Activated naive CD4-positive, alpha-beta T cell treated with anti-CD3 and anti-CD28 coated beads, Interleukin-2, amount 50 U/mL, for 72 hours (primary cell): ENCODE data around the gene CACNA1S. TPM values are rescaled to one million over a fixed set of nuclear protein-coding genes. Genes with fewer than 3 reads are reported as not detected.

ENCODE experiments used
- ATAC-seq, 2 donors: fragments of 150-1000 bp; cut with Tn5 transposase; 2 replicates each; pipeline ENCODE4 v1.10.0; 2021; ENCODE audit warnings: mild to moderate bottlenecking in 2 of 2, moderate library complexity in 2 of 2
- DNase-seq, 2 donors: peaks; one replicate each; pipeline ENCODE4 v3.0.0; 2021 to 2022; ENCODE audit warnings: low spot score in 2 of 2
- H3K27ac Mint-ChIP-seq, 2 donors: one replicate each; pipeline ENCODE4 v1.8.0; 2022; ENCODE audit warnings: mild to moderate bottlenecking in 2 of 2, mixed read lengths in 2 of 2
- H3K36me3 Mint-ChIP-seq, 2 donors: one replicate each; pipeline ENCODE4 v1.8.0; 2022; ENCODE audit warnings: mixed read lengths in 2 of 2
- H3K9me3 Mint-ChIP-seq, 2 donors: one replicate each; pipeline ENCODE4 v1.8.0; 2022; ENCODE audit warnings: mixed read lengths in 2 of 2
- total RNA-seq, 2 donors: library from RNA; stranded (reverse); gene quantifications; one replicate each; pipeline ENCODE4 v1.2.3, GENCODE V29; 2022

The CACNA1S gene
- total RNA-seq, 2 donors from 2014 or later = not detected

GRCh38 chr1:201042779-201043461, 69.3 kb downstream of the CACNA1S start:
- Mint-ChIP-seq H3K27ac (peak overlapping the region in 1 of 2 donors; percentile 15), H3K36me3 (no peaks in the 10 kb centered on the region)

DNA sequence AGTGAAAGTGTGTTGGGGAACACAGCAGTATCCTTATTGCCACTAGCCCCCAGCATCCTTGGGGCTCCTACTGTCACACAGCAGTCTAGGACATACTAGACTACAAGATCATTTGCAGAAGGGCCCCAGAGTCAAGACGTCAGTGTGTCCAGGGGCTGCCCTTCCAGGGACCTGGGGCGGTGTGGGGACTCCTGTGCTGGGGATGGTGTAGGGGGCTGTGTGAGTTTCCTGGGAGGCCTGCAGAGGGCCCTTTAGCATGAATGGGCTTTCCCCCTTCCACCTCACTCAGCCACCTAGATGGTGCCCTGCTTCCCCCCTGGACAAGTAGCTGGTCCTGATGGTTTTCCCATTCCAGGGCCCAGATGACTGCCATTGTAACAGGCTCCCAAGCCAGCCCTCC, 71.2 kb downstream of the CACNA1S start:
- no peak for ATAC-seq
- Mint-ChIP-seq H3K9me3 (no peaks in the 10 kb centered on the region), H3K27ac (no peak overlapping the region), H3K36me3 (no peaks in the 10 kb centered on the region)
- DNase-seq = no peak

More at GRCh38 chr1:201042779-201043461, 69.3 kb downstream of the CACNA1S start:
- no peaks in the 10 kb centered on the region for H3K9me3 Mint-ChIP-seq
- DNase-seq (peak in 1 of 2 donors; percentile 67), ATAC-seq (peak; percentile 88 to 90)

- Mint-ChIP-seq H3K9me3 (no peaks in the 10 kb centered on the region), H3K27ac (no peak overlapping the region), H3K36me3 (no peaks in the 10 kb centered on the region)
- ATAC-seq = no peak
- no peak for DNase-seq
Measured at GRCh38 chr1:201039876-201040275, 72.3 kb downstream of the CACNA1S start.

DNA sequence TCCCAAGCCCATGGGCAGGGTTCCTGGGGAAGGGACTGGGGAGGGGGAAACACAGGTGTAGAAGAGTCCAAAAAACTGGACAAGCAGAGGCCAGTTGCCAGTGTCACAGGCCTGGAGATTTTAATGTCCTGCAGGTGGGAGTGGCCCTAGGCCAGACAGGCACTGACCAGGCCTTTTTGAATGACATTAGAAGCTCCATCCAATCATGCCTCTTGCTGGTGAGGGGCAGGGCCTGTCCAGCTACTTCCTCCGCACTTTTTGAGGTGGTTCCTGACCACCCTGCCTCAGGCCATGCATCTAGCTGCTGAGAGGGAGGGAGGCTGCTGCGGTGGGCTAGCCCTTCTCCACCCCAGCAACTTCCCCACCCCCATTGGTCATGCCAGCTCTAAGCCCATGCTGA, 72.8 kb downstream of the CACNA1S start:
- no peaks in the 10 kb centered on the region for H3K9me3 Mint-ChIP-seq
- no peak overlapping the region for H3K27ac Mint-ChIP-seq
- H3K36me3 Mint-ChIP-seq = no peaks in the 10 kb centered on the region
- no peak for DNase-seq
- no peak for ATAC-seq

GRCh38 chr1:201038186-201038876, 73.9 kb downstream of the CACNA1S start:
- ATAC-seq (no peak), DNase-seq (no peak)
- Mint-ChIP-seq H3K9me3 (no peaks in the 10 kb centered on the region), H3K27ac (no peak overlapping the region), H3K36me3 (no peaks in the 10 kb centered on the region)

- Mint-ChIP-seq H3K27ac (no peak overlapping the region), H3K36me3 (no peaks in the 10 kb centered on the region), H3K9me3 (no peaks in the 10 kb centered on the region)
- ATAC-seq = no peak
- no peak for DNase-seq
Measured at GRCh38 chr1:201036188-201036842, 75.9 kb downstream of the CACNA1S start.

GRCh38 chr1:201034671-201035070, 77.6 kb downstream of the CACNA1S start:
- ATAC-seq = no peak
- no peaks in the 10 kb centered on the region for H3K9me3 Mint-ChIP-seq
- no peaks in the 10 kb centered on the region for H3K36me3 Mint-ChIP-seq
- DNase-seq = no peak
- no peak overlapping the region for H3K27ac Mint-ChIP-seq

- Mint-ChIP-seq H3K9me3 (no peaks in the 10 kb centered on the region), H3K27ac (peak overlapping the region in 1 of 2 donors; percentile 6), H3K36me3 (no peaks in the 10 kb centered on the region)
- DNase-seq = no peak
- ATAC-seq = no peak
Measured at GRCh38 chr1:201032408-201032807, 79.8 kb downstream of the CACNA1S start.

DNA sequence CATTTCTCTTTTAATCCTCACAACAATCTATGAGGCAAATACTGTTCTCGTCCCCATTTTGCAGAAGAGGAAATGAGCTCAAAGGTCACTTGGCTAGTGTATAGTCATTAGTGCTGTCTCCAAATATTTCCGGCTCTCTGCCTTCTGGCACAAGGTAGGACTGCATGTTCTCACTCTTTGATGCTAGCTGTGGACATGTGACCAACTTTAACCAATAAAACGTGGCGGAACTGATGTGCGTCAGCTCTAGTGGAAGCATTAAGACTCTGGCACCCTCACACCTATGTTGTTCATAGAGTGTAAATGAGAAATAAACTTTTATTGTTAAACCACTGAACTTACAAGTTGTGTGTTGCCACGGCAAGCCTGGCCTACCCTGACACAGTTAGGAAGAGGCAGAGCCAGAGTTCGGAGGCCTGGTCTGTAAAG, 83.8 kb downstream of the CACNA1S start:
- no peaks in the 10 kb centered on the region for H3K36me3 Mint-ChIP-seq
- no peak overlapping the region for H3K27ac Mint-ChIP-seq
- H3K9me3 Mint-ChIP-seq = no peaks in the 10 kb centered on the region
- ATAC-seq (no peak), DNase-seq (no peak)

DNA sequence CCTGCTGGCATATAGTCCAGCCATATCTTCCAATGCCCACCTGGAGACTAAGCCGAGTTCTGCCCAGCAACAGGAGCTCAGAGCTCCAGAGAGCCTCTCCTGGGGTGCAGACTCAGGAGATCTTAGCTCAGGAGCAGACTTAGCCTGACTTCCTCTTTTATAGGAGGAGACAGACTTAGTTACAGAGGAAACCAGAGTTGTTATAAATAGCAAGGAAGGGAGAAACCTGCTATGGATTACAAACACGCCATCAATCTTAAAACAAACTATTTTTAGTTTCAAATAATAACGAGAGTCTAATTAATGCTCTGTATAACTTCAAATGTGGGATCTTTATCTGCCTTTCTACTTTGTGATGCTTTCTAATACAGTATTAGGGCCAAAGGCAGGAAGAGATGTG, 85.4 kb downstream of the CACNA1S start:
- Mint-ChIP-seq H3K36me3 (peaks cover 11% of the 10 kb centered on the region in 2 donors), H3K27ac (no peak overlapping the region)
- ATAC-seq = no peak

GRCh38 chr1:201026234-201026633, 86.0 kb downstream of the CACNA1S start:
- H3K27ac Mint-ChIP-seq = peak overlapping the region; percentile 46 to 53
- ATAC-seq (no peak), DNase-seq (no peak)
- H3K36me3 Mint-ChIP-seq = peaks cover 11 to 14% of the 10 kb centered on the region in 2 donors
- H3K9me3 Mint-ChIP-seq = no peaks in the 10 kb centered on the region

More for the DNA sequence above, 85.4 kb downstream of the CACNA1S start:
- no peaks in the 10 kb centered on the region for H3K9me3 Mint-ChIP-seq
- DNase-seq = no peak

GRCh38 chr1:201025571-201026002, 86.6 kb downstream of the CACNA1S start:
- Mint-ChIP-seq H3K9me3 (no peaks in the 10 kb centered on the region), H3K36me3 (peaks cover 11 to 14% of the 10 kb centered on the region in 2 donors), H3K27ac (peak overlapping the region in 1 of 2 donors; percentile 53)
- peak in 1 of 2 donors; percentile 32 for DNase-seq
- peak; percentile 6 to 43 for ATAC-seq

DNA sequence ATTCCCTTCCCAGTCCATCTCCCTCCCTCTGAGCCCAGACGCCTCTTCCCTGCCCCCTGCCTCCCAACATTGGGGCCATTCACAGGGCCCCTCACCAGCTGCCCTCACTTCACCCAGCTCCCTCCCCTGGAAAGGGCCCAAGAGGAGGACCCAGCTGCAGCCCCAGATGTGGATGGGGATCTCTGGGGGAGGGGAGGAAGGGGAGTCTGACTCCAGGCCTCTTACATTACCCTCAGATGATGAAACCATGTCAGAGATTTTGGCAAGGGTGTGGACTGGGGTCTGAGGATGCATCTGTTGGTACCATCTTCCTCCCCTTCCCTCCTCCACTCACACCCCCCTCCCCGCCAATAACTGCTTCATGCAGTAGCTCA, 87.6 kb downstream of the CACNA1S start:
- ATAC-seq (no peak), DNase-seq (no peak)
- Mint-ChIP-seq H3K9me3 (no peaks in the 10 kb centered on the region), H3K36me3 (peaks cover 11 to 14% of the 10 kb centered on the region in 2 donors), H3K27ac (no peak overlapping the region)

GRCh38 chr1:201023920-201024624, 88.2 kb downstream of the CACNA1S start:
- H3K9me3 Mint-ChIP-seq = no peaks in the 10 kb centered on the region
- DNase-seq = no peak
- no peak for ATAC-seq
- peaks cover 15 to 18% of the 10 kb centered on the region in 2 donors for H3K36me3 Mint-ChIP-seq
- H3K27ac Mint-ChIP-seq = no peak overlapping the region

- H3K9me3 Mint-ChIP-seq = no peaks in the 10 kb centered on the region
- ATAC-seq = peak; percentile 62 to 79
- H3K36me3 Mint-ChIP-seq = peaks cover 15 to 20% of the 10 kb centered on the region in 2 donors
- peak; percentile 84 to 95 for DNase-seq
- peak within 1 kb of the TSS; percentile 89 to 96 for H3K27ac Mint-ChIP-seq
Measured at GRCh38 chr1:201023517-201023902, 88.7 kb downstream of the CACNA1S start, which contains the start of gene KIF21B. Gene KIF21B (minus strand): TSS chr1:201023714. CDS start chr1:201023383, 331 bp downstream.

GRCh38 chr1:201022820-201023516, 89.3 kb downstream of the CACNA1S start:
- peak overlapping the region; percentile 89 to 96 for H3K27ac Mint-ChIP-seq
- peak; percentile 0 to 30 for ATAC-seq

More at GRCh38 chr1:201022820-201023516, 89.3 kb downstream of the CACNA1S start:
- no peak for DNase-seq
- H3K36me3 Mint-ChIP-seq = peaks cover 15 to 20% of the 10 kb centered on the region in 2 donors
- H3K9me3 Mint-ChIP-seq = no peaks in the 10 kb centered on the region
